Neuronal stem cell (in vitro differentiated cells): ENCODE measurements around the gene CRCP.

Source experiments
- DNase-seq: peaks from one replicate; pipeline ENCODE4 v3.0.0-alpha.2; 2013; ENCODE audit warnings: low spot score
- H2AFZ ChIP-seq: one replicate; pipeline ENCODE4 v1.6.1; 2013; ENCODE audit warnings: mild to moderate bottlenecking, low read length, inconsistent platforms
- H2AK5ac ChIP-seq: 2 replicates; pipeline ENCODE4 v1.6.1; 2013; ENCODE audit warnings: low read depth, mild to moderate bottlenecking, inconsistent platforms, low read length, moderate library complexity, mixed read lengths
- H2BK120ac ChIP-seq: 2 replicates; pipeline ENCODE4 v1.6.1; 2013; ENCODE audit warnings: low read depth, mild to moderate bottlenecking, inconsistent platforms, low read length, moderate library complexity, mixed read lengths
- H2BK12ac ChIP-seq: one replicate; pipeline ENCODE4 v1.6.1; 2013; ENCODE audit warnings: low read length, inconsistent platforms
- H2BK15ac ChIP-seq: 2 replicates; pipeline ENCODE4 v1.6.1; 2013; ENCODE audit warnings: mild to moderate bottlenecking, low read length, inconsistent platforms, mixed read lengths
- H2BK5ac ChIP-seq: one replicate; pipeline ENCODE4 v1.6.1; 2013; ENCODE audit warnings: inconsistent platforms, mild to moderate bottlenecking, low read length, moderate library complexity
- H3K14ac ChIP-seq: one replicate; pipeline ENCODE4 v1.6.1; 2013; ENCODE audit warnings: low read length, inconsistent platforms
- H3K18ac ChIP-seq: 2 replicates; pipeline ENCODE4 v1.6.1; 2013; ENCODE audit warnings: low read length, inconsistent platforms
- H3K23ac ChIP-seq: 2 replicates; pipeline ENCODE4 v1.6.1; 2013; ENCODE audit warnings: low read depth, mild to moderate bottlenecking, mixed read lengths, low read length, inconsistent platforms; ENCODE audit not compliant: poor library complexity
- H3K27ac ChIP-seq: replicated peaks from 3 replicates; pipeline ENCODE4 v1.5.1; 2013; ENCODE audit warnings: low read length, inconsistent platforms
- H3K27me3 ChIP-seq, 3 experiments: 2 replicates each; pipeline ENCODE4 v1.6.1; 2013; ENCODE audit warnings: low read length in 3 of 3, mild to moderate bottlenecking in 2 of 3, inconsistent platforms in 1 of 3, low read depth in 1 of 3, mixed read lengths in 1 of 3, moderate library complexity in 1 of 3; ENCODE audit not compliant: control insufficient read depth in 3 of 3, insufficient read depth in 3 of 3
- H3K36me3 ChIP-seq, 2 donors: replicated peaks in 1 of 2; 2 replicates each; pipeline ENCODE4 v1.6.1; 2013; ENCODE audit warnings: low read length in 2 of 2; ENCODE audit not compliant: control insufficient read depth in 2 of 2, insufficient read depth in 2 of 2
- H3K4ac ChIP-seq: 2 replicates; pipeline ENCODE4 v1.6.1; 2013; ENCODE audit warnings: inconsistent platforms, mild to moderate bottlenecking, low read length, moderate library complexity
- H3K4me1 ChIP-seq, 2 donors: 1 replicate in 1 of 2; 2 replicates in 1 of 2; pipeline ENCODE4 v1.6.1; 2013; ENCODE audit warnings: low read length in 2 of 2, low read depth in 1 of 2; ENCODE audit not compliant: control insufficient read depth in 2 of 2, insufficient read depth in 1 of 2
- H3K4me2 ChIP-seq: one replicate; pipeline ENCODE4 v1.6.1; 2013; ENCODE audit warnings: mild to moderate bottlenecking, low read length, inconsistent platforms; ENCODE audit not compliant: insufficient read depth, poor library complexity, severe bottlenecking
- H3K4me3 ChIP-seq, 2 donors: 2 replicates each; pipeline ENCODE4 v1.5.1; 2013; ENCODE audit warnings: low read length in 2 of 2, mild to moderate bottlenecking in 2 of 2, inconsistent platforms in 1 of 2, moderate library complexity in 1 of 2
- H3K79me1 ChIP-seq: one replicate; pipeline ENCODE4 v1.6.1; 2013; ENCODE audit warnings: low read depth, mild to moderate bottlenecking, inconsistent platforms, low read length, moderate library complexity
- H3K9ac ChIP-seq: one replicate; pipeline ENCODE4 v1.6.1; 2013; ENCODE audit warnings: mild to moderate bottlenecking, low read depth, low read length, inconsistent platforms; ENCODE audit not compliant: poor library complexity
- H3K9me3 ChIP-seq, 2 donors: replicated peaks in 1 of 2; 2 replicates each; pipeline versions ENCODE3 to v1.6.1; 2013; ENCODE audit warnings: low read length in 2 of 2, mild to moderate bottlenecking in 2 of 2, inconsistent platforms in 1 of 2, low read depth in 1 of 2, mixed read lengths in 1 of 2, moderate library complexity in 1 of 2; ENCODE audit not compliant: control insufficient read depth in 2 of 2, insufficient read depth in 1 of 2
- H4K8ac ChIP-seq: one replicate; pipeline ENCODE4 v1.6.1; 2013; ENCODE audit warnings: low read depth, mild to moderate bottlenecking, inconsistent platforms, low read length, moderate library complexity
- H4K91ac ChIP-seq: one replicate; pipeline ENCODE4 v1.6.1; 2013; ENCODE audit warnings: low read length, low read depth, mild to moderate bottlenecking, inconsistent platforms; ENCODE audit not compliant: poor library complexity
- whole genome bisulfite sequencing, 2 donors: extraction: QIAGEN DNeasy Blood & Tissue Kit; methylation state at CpG; one replicate each; pipeline ENCODE4 v1.1.7; 2013; ENCODE audit warnings: missing lambda C conversion rate in 2 of 2, mixed read lengths in 1 of 2; ENCODE audit not compliant: insufficient read length in 2 of 2, insufficient replicate concordance in 1 of 2; ENCODE audit errors: extremely low coverage in 2 of 2; 5-methylcytosine and 5-hydroxymethylcytosine counted together

CRCP gene

DNA sequence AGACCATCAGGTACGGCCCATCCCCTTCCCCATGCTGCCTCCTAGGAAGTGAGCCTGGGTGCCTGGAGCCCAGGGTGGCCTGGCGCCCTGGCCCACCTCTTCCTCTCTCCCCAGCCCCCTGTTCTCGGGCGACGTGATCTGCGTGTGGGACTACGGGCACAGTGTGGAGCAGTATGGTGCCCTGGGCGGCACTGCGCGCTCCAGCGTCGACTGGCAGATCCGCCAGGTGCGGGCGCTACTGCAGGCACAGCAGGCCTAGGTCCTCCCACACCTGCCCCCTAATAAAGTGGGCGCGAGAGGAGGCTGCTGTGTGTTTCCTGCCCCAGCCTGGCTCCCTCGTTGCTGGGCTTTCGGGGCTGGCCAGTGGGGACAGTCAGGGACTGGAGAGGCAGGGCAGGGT lies 22.0 kb upstream of the CRCP start:
- Histone ChIP-seq H2AFZ (no peak overlapping the region), H3K9me3 (peaks cover 0 to 1% of the 10 kb centered on the region in 2 donors), H3K23ac (peak overlapping the region; percentile 73), H3K4ac (no peak overlapping the region), H3K9ac (peak overlapping the region; percentile 44), H3K18ac (peak overlapping the region; percentile 48), H3K4me1 (peaks cover 0 to 3% of the 10 kb centered on the region in 2 donors), H2BK120ac (no peak overlapping the region), H3K4me3 (no peak overlapping the region), H4K8ac (no peak overlapping the region), H2BK15ac (no peak overlapping the region), H3K27me3 (no peaks in the 10 kb centered on the region), H3K27ac (no peak overlapping the region), H3K36me3 (peaks cover 0 to 2% of the 10 kb centered on the region in 2 donors), H2AK5ac (no peak overlapping the region), H2BK5ac (no peak overlapping the region), H3K79me1 (no peaks in the 10 kb centered on the region), H4K91ac (no peak overlapping the region), H3K4me2 (no peak overlapping the region), H2BK12ac (no peak overlapping the region), H3K14ac (peak overlapping the region; percentile 56)
- no peak for DNase-seq
- no CpG with 5 or more reads among the region's 19 CpGs for WGBS, 2 donors

DNA sequence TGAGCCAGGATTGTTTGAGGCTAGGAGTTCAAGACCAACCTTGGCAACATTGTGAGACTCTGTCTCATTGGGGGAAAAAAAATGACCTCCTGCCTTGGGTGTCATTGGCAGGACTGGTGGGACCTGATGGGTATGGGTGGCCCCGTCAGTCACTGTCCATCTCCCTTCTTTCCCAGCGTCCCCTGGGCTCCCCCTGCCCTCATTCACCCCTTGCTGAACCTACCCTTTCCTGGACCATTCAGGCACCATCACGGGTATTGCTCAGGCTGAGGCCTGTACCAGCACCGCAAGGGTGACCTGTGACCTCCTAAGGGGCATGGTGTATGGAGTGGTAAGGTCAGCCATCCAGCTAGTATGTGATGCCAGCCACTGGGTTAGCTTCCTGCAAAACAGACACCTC lies 19.6 kb upstream of the CRCP start:
- Histone ChIP-seq H3K79me1 (no peaks in the 10 kb centered on the region), H3K27ac (no peak overlapping the region)

DNA sequence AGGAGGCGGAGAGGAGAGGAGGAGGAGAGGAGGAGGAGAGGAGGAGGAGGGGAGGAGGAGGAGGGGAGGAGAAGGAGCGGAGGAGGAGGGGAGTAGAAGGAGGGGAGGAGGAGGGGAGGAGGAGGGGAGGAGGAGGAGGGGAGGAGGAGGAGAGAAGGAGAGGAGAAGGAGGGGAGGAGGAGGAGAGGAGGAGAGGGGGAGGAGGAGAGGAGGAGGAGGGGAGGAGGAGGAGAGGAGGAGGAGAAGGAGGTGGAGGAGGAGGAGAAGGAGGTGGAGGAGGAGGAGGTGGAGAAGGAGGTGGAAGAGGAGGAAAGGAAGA lies 15.5 kb upstream of the CRCP start:
- H3K23ac ChIP-seq, result peak overlapping the region; percentile 14
- no peaks in the 10 kb centered on the region for H3K79me1 ChIP-seq
- DNase-seq, result no peak
- H3K27ac ChIP-seq, result no peak overlapping the region
- no peak overlapping the region for H2BK12ac ChIP-seq
- H2BK15ac ChIP-seq, result no peak overlapping the region
- no peak overlapping the region for H3K18ac ChIP-seq
- no peak overlapping the region for H3K4me2 ChIP-seq
- H3K27me3 ChIP-seq, result no peaks in the 10 kb centered on the region
- H4K91ac ChIP-seq, result no peak overlapping the region
- peaks cover 4 to 6% of the 10 kb centered on the region in 2 donors for H3K4me1 ChIP-seq
- peaks cover 0 to 2% of the 10 kb centered on the region in 2 donors for H3K36me3 ChIP-seq
- peaks cover 0 to 1% of the 10 kb centered on the region in 2 donors for H3K9me3 ChIP-seq
- no peak overlapping the region for H3K14ac ChIP-seq
- H2AK5ac ChIP-seq, result no peak overlapping the region
- WGBS, 2 donors, result no CpG with 5 or more reads among the region's 2 CpGs
- no peak overlapping the region for H2AFZ ChIP-seq
- no peak overlapping the region for H2BK5ac ChIP-seq
- H4K8ac ChIP-seq, result no peak overlapping the region
- no peak overlapping the region for H3K4ac ChIP-seq
- no peak overlapping the region for H2BK120ac ChIP-seq
- H3K9ac ChIP-seq, result no peak overlapping the region
- no peak overlapping the region for H3K4me3 ChIP-seq

More for the DNA sequence above, 19.6 kb upstream of the CRCP start:
- H3K9me3 ChIP-seq, result peaks cover 0 to 1% of the 10 kb centered on the region in 2 donors
- no peak overlapping the region for H2BK15ac ChIP-seq
- no peak overlapping the region for H2BK120ac ChIP-seq
- H3K4me2 ChIP-seq, result no peak overlapping the region
- no peak overlapping the region for H3K14ac ChIP-seq
- no peak overlapping the region for H4K91ac ChIP-seq
- peak overlapping the region; percentile 1 for H3K9ac ChIP-seq
- no peaks in the 10 kb centered on the region for H3K27me3 ChIP-seq
- H3K18ac ChIP-seq, result no peak overlapping the region
- peaks cover 3 to 6% of the 10 kb centered on the region in 2 donors for H3K4me1 ChIP-seq
- no peak for DNase-seq
- no peak overlapping the region for H2AFZ ChIP-seq
- no peak overlapping the region for H3K4ac ChIP-seq
- H3K23ac ChIP-seq, result no peak overlapping the region
- H3K4me3 ChIP-seq, result no peak overlapping the region
- H2BK12ac ChIP-seq, result no peak overlapping the region
- peaks cover 0 to 2% of the 10 kb centered on the region in 2 donors for H3K36me3 ChIP-seq
- no CpG with 5 or more reads among the region's 4 CpGs for WGBS, 2 donors
- H2AK5ac ChIP-seq, result no peak overlapping the region
- H4K8ac ChIP-seq, result no peak overlapping the region
- no peak overlapping the region for H2BK5ac ChIP-seq

DNA sequence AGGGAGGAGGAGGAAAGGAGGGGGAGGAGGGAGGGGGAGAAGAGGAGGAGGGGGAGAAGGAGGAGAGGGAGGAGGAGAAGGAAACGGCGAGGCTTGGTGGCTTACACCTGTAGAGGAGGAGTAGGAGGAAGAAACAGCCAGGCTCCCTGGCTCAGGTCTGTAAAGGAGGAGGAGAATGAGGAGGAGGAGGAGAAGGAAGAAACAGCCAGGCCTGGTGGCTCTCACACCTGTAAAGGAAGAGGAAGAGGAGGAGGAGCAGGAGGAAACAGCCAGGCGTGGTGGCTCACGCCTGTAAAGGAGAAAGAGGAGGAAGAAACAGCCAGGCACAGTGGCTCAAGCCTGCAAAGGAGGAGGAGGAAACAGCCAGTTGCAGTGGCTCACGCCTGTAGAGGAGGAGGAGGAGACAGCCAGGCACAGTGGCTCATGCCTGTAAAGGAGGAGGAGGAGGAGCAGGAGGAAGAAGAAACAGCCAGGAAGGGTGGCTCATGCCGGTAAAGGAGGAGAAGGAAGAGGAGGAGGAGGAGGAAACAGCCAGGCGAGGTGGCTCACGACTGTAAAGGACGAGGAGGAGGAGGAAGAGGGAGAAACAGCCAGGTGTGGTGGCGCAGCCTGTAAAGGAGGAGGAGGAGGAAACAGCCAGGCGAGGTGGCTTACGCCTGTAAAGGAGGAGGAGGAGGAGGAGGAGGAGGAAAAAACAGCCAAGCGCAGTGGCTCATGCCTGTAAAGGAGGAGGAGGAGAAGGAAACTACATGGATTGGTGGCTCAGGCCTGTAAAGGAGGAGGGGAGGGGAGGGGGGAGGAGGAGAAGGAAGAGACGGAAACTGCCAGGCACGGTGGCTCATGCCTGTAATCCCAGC lies 14.9 kb upstream of the CRCP start:
- Histone ChIP-seq H3K18ac (peak overlapping the region; percentile 40), H2AFZ (peak overlapping the region; percentile 91), H3K4me2 (peak overlapping the region; percentile 51), H3K27ac (peak overlapping the region; percentile 84), H3K4ac (no peak overlapping the region), H3K4me1 (peaks cover 4 to 6% of the 10 kb centered on the region in 2 donors), H3K27me3 (no peaks in the 10 kb centered on the region), H2BK15ac (peak overlapping the region; percentile 90), H2BK5ac (peak overlapping the region; percentile 9), H3K9me3 (peaks cover 0 to 1% of the 10 kb centered on the region in 2 donors), H3K4me3 (peak overlapping the region; percentile 9 to 44), H2BK120ac (no peak overlapping the region), H3K23ac (peak overlapping the region; percentile 14), H3K36me3 (peaks cover 0 to 2% of the 10 kb centered on the region in 2 donors), H3K79me1 (no peaks in the 10 kb centered on the region), H2BK12ac (peak overlapping the region; percentile 88), H3K14ac (peak overlapping the region; percentile 96), H3K9ac (peak overlapping the region; percentile 78), H2AK5ac (no peak overlapping the region), H4K8ac (peak overlapping the region; percentile 98), H4K91ac (peak overlapping the region; percentile 68)
- no CpG with 5 or more reads among the region's 15 CpGs for WGBS, 2 donors
- peak; percentile 39 for DNase-seq
